HCT116 (cell line): ENCODE measurements around the gene LCAT. TPM values are rescaled to one million over a fixed set of nuclear protein-coding genes. Genes with fewer than 3 reads are reported as not detected.
"Not testable (repeated sequence)": the region's sequence is repeated elsewhere in the genome, so short reads cannot be mapped to it uniquely, and the experiment has no call there.

Experiments used
- ATAC-seq: fragments of 200-7000 bp; cut with Tn5 transposase; 2 replicates; pipeline ENCODE4 v1.9.1; 2020; ENCODE audit warnings: mild to moderate bottlenecking, moderate library complexity
- BruUV-seq: library from RNA; stranded (reverse); fragments of 400-500 nt; replicated peaks from 2 replicates; lab custom pipeline; 2021; lab: Mats Ljungman, UMichigan
- CTCF ChIA-PET: fragments of 300-600 bp; sonication (Branson Sonifier 250); formaldehyde crosslinking; loops from one replicate; lab custom pipeline; 2021; ENCODE audit warnings: antibody characterized with exemption; lab: Charles Lee
- POLR2A ChIA-PET: fragments of 300-600, 350-600 bp; sonication (Branson Sonifier 250); formaldehyde crosslinking; loops from one replicate; lab custom pipeline; 2021; ENCODE audit warnings: antibody characterized with exemption; lab: Charles Lee
- RAD21 ChIA-PET, 2 experiments: fragments of 300-600 bp; sonication (Branson Sonifier 250); formaldehyde crosslinking; loops; one replicate each; lab custom pipeline; 2023; ENCODE audit warnings: low total read pairs in 2 of 2; ENCODE audit not compliant: uncharacterized antibody in 2 of 2, unreplicated experiment in 2 of 2, low non-redundant PET in 1 of 2; lab: Charles Lee
- DNase-seq: peaks from one replicate; pipeline ENCODE4 v3.0.0-alpha.2; 2010; ENCODE audit warnings: low read depth, low spot score
- H2AFZ ChIP-seq: fragments of 200-600 bp; shearing (Covaris generic), sonication (generic); 2 replicates; pipeline ENCODE4 v1.6.1; 2017; ENCODE audit warnings: low read depth, mixed run types, mixed read lengths, antibody characterized with exemption, low read length; ENCODE audit not compliant: poor library complexity, severe bottlenecking
- H3K27ac ChIP-seq: 2 replicates; pipeline ENCODE4 v1.5.1; 2012; ENCODE audit warnings: low read depth, low read length
- H3K27me3 ChIP-seq: fragments of 200-600 bp; sonication (generic); 2 replicates; pipeline ENCODE4 v1.6.1; 2016; ENCODE audit warnings: mixed run types, low read length, mixed read lengths; ENCODE audit not compliant: insufficient read depth
- H3K36me3 ChIP-seq, 2 experiments: fragments of 200-500 bp in 1 of 2; fragments of 200-600 bp in 1 of 2; sonication (Bioruptor generic) in 1 of 2; sonication (generic) in 1 of 2; 2 replicates each; pipeline versions ENCODE4 v1.5.1 to v1.6.1; 2014 to 2016; ENCODE audit warnings: low read length in 2 of 2, inconsistent platforms in 1 of 2, mixed read lengths in 1 of 2, mixed run types in 1 of 2; ENCODE audit not compliant: insufficient read depth in 2 of 2, control insufficient read depth in 1 of 2
- H3K4me1 ChIP-seq, 2 experiments: fragments of 200-600 bp in 1 of 2; sonication (generic) in 1 of 2; 2 replicates each; pipeline versions ENCODE4 v1.5.1 to v1.6.1; 2012 to 2017; ENCODE audit warnings: low read length in 2 of 2, inconsistent platforms in 1 of 2, mild to moderate bottlenecking in 1 of 2, mixed read lengths in 1 of 2, mixed run types in 1 of 2, moderate library complexity in 1 of 2; ENCODE audit not compliant: insufficient read depth in 2 of 2, control insufficient read depth in 1 of 2
- H3K4me2 ChIP-seq: fragments of 200-600 bp; sonication (generic); 2 replicates; pipeline ENCODE4 v1.6.1; 2017; ENCODE audit warnings: mixed run types, low read length, mixed read lengths
- H3K4me3 ChIP-seq, 2 experiments: fragments of 200-600 bp in 1 of 2; sonication (generic) in 1 of 2; replicated peaks in 1 of 2; 2 replicates each; pipeline ENCODE4 v1.5.1; 2011 to 2016; ENCODE audit warnings: low read length in 2 of 2, control low read depth in 1 of 2, low read depth in 1 of 2, mild to moderate bottlenecking in 1 of 2, mixed read lengths in 1 of 2, mixed run types in 1 of 2
- H3K79me2 ChIP-seq: fragments of 200-600 bp; sonication (generic); 2 replicates; pipeline ENCODE4 v1.6.1; 2017; ENCODE audit warnings: mild to moderate bottlenecking, mixed run types, low read length, moderate library complexity, mixed read lengths; ENCODE audit not compliant: insufficient read depth
- H3K9ac ChIP-seq: fragments of 200-600 bp; sonication (generic); 2 replicates; pipeline ENCODE4 v1.6.1; 2016; ENCODE audit warnings: low read length, mixed read lengths
- H3K9me2 ChIP-seq: fragments of 200-600 bp; sonication (generic), shearing (Covaris generic); 2 replicates; pipeline ENCODE4 v1.6.1; 2017; ENCODE audit warnings: mixed run types, mild to moderate bottlenecking, moderate library complexity; ENCODE audit not compliant: insufficient read depth
- H3K9me3 ChIP-seq, 2 experiments: fragments of 200-500 bp in 1 of 2; fragments of 200-600 bp in 1 of 2; sonication (Bioruptor generic) in 1 of 2; sonication (generic) in 1 of 2; 2 replicates each; pipeline ENCODE4 v1.6.1; 2014 to 2017; ENCODE audit warnings: low read length in 2 of 2, mixed read lengths in 2 of 2, inconsistent platforms in 1 of 2, low read depth in 1 of 2, mild to moderate bottlenecking in 1 of 2, mixed run types in 1 of 2, moderate library complexity in 1 of 2; ENCODE audit not compliant: control insufficient read depth in 1 of 2, insufficient read depth in 1 of 2
- H4K20me1 ChIP-seq: fragments of 200-600 bp; sonication (generic), shearing (Covaris generic); 2 replicates; pipeline ENCODE4 v1.6.1; 2017; ENCODE audit warnings: mixed run types, mild to moderate bottlenecking, moderate library complexity; ENCODE audit not compliant: insufficient read depth
- ATF3 ChIP-seq: IDR thresholded peaks from 2 replicates; pipeline ENCODE4 v1.6.1; 2012
- REST ChIP-seq: IDR thresholded peaks from 2 replicates; pipeline ENCODE4 v1.6.1; 2012; ENCODE audit warnings: low read depth
- SIN3A ChIP-seq: IDR thresholded peaks from 2 replicates; pipeline ENCODE4 v1.6.1; 2012; ENCODE audit warnings: low read depth
- intact Hi-C: fragments of 100-400 bp; cut with micrococcal nuclease; formaldehyde crosslinking; loops from 2 replicates; pipeline ENCODE4 v1.10.0; 2022
- total RNA-seq: library from RNA; stranded (reverse); gene quantifications from one replicate; pipeline ENCODE4 v1.2.1, GENCODE V29; 2021; ENCODE audit not compliant: unreplicated experiment

LCAT gene
- total RNA-seq, 1 experiment from 2014 or later = 17.6 TPM

GRCh38 chr16:67915831-67916723 lies 27.8 kb downstream of the LCAT start:
- TF ChIP-seq REST (no peak), SIN3A (no peak), ATF3 (no peak)
- TF ChIP-seq, all 23 proteins: peak for 0
- Histone ChIP-seq H3K27me3 (no peaks in the 10 kb centered on the region), H3K9me2 (no peaks in the 10 kb centered on the region), H3K79me2 (no peaks in the 10 kb centered on the region), H3K4me2 (no peak overlapping the region), H3K27ac (no peak overlapping the region), H2AFZ (no peak overlapping the region), H3K4me3 (no peak overlapping the region), H3K9me3 (no peaks in the 10 kb centered on the region), H3K4me1 (peaks cover 12 to 16% of the 10 kb centered on the region in 2 experiments), H4K20me1 (no peaks in the 10 kb centered on the region), H3K36me3 (no peaks in the 10 kb centered on the region; a peak in 1 of 4 replicates), H3K9ac (no peak overlapping the region)
- ChIA-PET POLR2A (no interaction called here), RAD21 (no interaction called here), CTCF (no interaction called here)
- DNase-seq (no peak), ATAC-seq (no peak)
- intact Hi-C loops = no loop called here
- no TSS peak for BruUV-seq

GRCh38 chr16:67915496-67915769 lies 28.5 kb downstream of the LCAT start:
- CTCF ChIA-PET, intact Hi-C loops: not testable (repeated sequence)

More at GRCh38 chr16:67915496-67915769, 28.5 kb downstream of the LCAT start:
- ATAC-seq, DNase-seq, H3K9me2 ChIP-seq, H3K9ac ChIP-seq, H3K79me2 ChIP-seq, POLR2A ChIA-PET, H3K27ac ChIP-seq, H2AFZ ChIP-seq, H3K9me3 ChIP-seq, H3K4me3 ChIP-seq, H3K4me2 ChIP-seq, H3K36me3 ChIP-seq, RAD21 ChIA-PET, H3K27me3 ChIP-seq, BruUV-seq, H4K20me1 ChIP-seq: not testable (repeated sequence)
- peaks cover 12 to 16% of the 10 kb centered on the region in 2 experiments for H3K4me1 ChIP-seq
